Neural crest cell (in vitro differentiated cells): ENCODE data around the gene BHMT2. TPM values are rescaled to one million over a fixed set of nuclear protein-coding genes. Genes with fewer than 3 reads are reported as not detected.

Source experiments
- DNase-seq: peaks from one replicate; pipeline ENCODE4 v3.0.0; 2021; ENCODE audit warnings: low read depth, mixed read lengths, low spot score
- H3K27ac Mint-ChIP-seq: one replicate; pipeline ENCODE4 v1.8.0; 2021; ENCODE audit warnings: mild to moderate bottlenecking, mixed read lengths; ENCODE audit not compliant: unreplicated experiment
- H3K27me3 Mint-ChIP-seq: 2 replicates; pipeline ENCODE4 v1.8.0; 2021; ENCODE audit warnings: low read depth, mild to moderate bottlenecking, mixed read lengths
- H3K36me3 Mint-ChIP-seq: 2 replicates; pipeline ENCODE4 v1.8.0; 2021; ENCODE audit warnings: low read depth, mild to moderate bottlenecking, mixed read lengths
- H3K4me1 Mint-ChIP-seq: 2 replicates; pipeline ENCODE4 v1.8.0; 2021; ENCODE audit warnings: mixed read lengths
- H3K4me3 Mint-ChIP-seq: one replicate; pipeline ENCODE4 v1.8.0; 2021; ENCODE audit warnings: mild to moderate bottlenecking, mixed read lengths
- H3K9me3 Mint-ChIP-seq: 2 replicates; pipeline ENCODE4 v1.8.0; 2021; ENCODE audit warnings: mixed read lengths
- CTCF ChIP-seq: fragments of 200-600 bp; sonication (generic); conservative IDR thresholded peaks from 2 replicates; pipeline ENCODE4 v1.5.0; 2021; ENCODE audit warnings: antibody characterized with exemption, mild to moderate bottlenecking
- total RNA-seq: library from RNA; stranded (reverse); gene quantifications from 2 replicates; pipeline ENCODE4 v1.2.1, GENCODE V29; 2021

BHMT2 gene
- total RNA-seq, 1 donor from 2014 or later = not detected

GRCh38 chr5:79023947-79024346, 45.6 kb upstream of the BHMT2 start:
- Mint-ChIP-seq H3K4me1 (peaks cover 14% of the 10 kb centered on the region), H3K9me3 (no peaks in the 10 kb centered on the region), H3K27ac (no peak overlapping the region), H3K36me3 (no peaks in the 10 kb centered on the region), H3K4me3 (no peak overlapping the region), H3K27me3 (peaks cover 46% of the 10 kb centered on the region)
- TF ChIP-seq CTCF = no peak
- DNase-seq = no peak

GRCh38 chr5:79025054-79025472, 44.5 kb upstream of the BHMT2 start:
- Mint-ChIP-seq H3K27me3 (peaks cover 36% of the 10 kb centered on the region), H3K4me3 (peak overlapping the region; percentile 16), H3K9me3 (no peaks in the 10 kb centered on the region), H3K4me1 (peaks cover 14% of the 10 kb centered on the region), H3K36me3 (no peaks in the 10 kb centered on the region), H3K27ac (no peak overlapping the region)
- DNase-seq = peak; percentile 81
- TF ChIP-seq CTCF = peak; percentile 99

GRCh38 chr5:79030663-79031484, 38.7 kb upstream of the BHMT2 start:
- Mint-ChIP-seq H3K27me3 (peaks cover 3% of the 10 kb centered on the region), H3K36me3 (no peaks in the 10 kb centered on the region), H3K9me3 (peaks cover 2% of the 10 kb centered on the region), H3K4me1 (no peaks in the 10 kb centered on the region), H3K4me3 (no peak overlapping the region), H3K27ac (no peak overlapping the region)
- no peak for TF ChIP-seq CTCF
- DNase-seq = no peak

GRCh38 chr5:79031485-79031867, 38.1 kb upstream of the BHMT2 start:
- H3K27me3 Mint-ChIP-seq = peaks cover under 1% of the 10 kb centered on the region
- no peak for TF ChIP-seq CTCF

GRCh38 chr5:79032031-79032695, 37.4 kb upstream of the BHMT2 start:
- no peak for DNase-seq
- Mint-ChIP-seq H3K9me3 (peaks cover 2% of the 10 kb centered on the region), H3K4me1 (no peaks in the 10 kb centered on the region), H3K4me3 (no peak overlapping the region), H3K27me3 (no peaks in the 10 kb centered on the region), H3K27ac (no peak overlapping the region), H3K36me3 (no peaks in the 10 kb centered on the region)
- no peak for TF ChIP-seq CTCF

More at GRCh38 chr5:79031485-79031867, 38.1 kb upstream of the BHMT2 start:
- no peak for DNase-seq
- Mint-ChIP-seq H3K4me3 (no peak overlapping the region), H3K4me1 (no peaks in the 10 kb centered on the region), H3K27ac (no peak overlapping the region), H3K9me3 (peaks cover 2% of the 10 kb centered on the region), H3K36me3 (no peaks in the 10 kb centered on the region)
